Osteocyte (in vitro differentiated cells): ENCODE data around the gene ROR2. TPM values are rescaled to one million over a fixed set of nuclear protein-coding genes. Genes with fewer than 3 reads are reported as not detected.
A peak's percentile ranks its signal among the peaks of the same experiment; 100 is the strongest.

Source experiments
- DNase-seq: peaks from one replicate; pipeline ENCODE4 v3.0.0; 2021; ENCODE audit warnings: mixed read lengths; ENCODE audit not compliant: unreplicated experiment; ENCODE audit errors: extremely low spot score
- H3K27ac Mint-ChIP-seq: one replicate; pipeline ENCODE4 v1.8.0; 2021; ENCODE audit warnings: mild to moderate bottlenecking, mixed read lengths; ENCODE audit not compliant: unreplicated experiment
- H3K27me3 Mint-ChIP-seq: one replicate; pipeline ENCODE4 v1.8.0; 2021; ENCODE audit warnings: mixed read lengths; ENCODE audit not compliant: unreplicated experiment
- H3K36me3 Mint-ChIP-seq: one replicate; pipeline ENCODE4 v1.8.0; 2021; ENCODE audit warnings: mixed read lengths; ENCODE audit not compliant: unreplicated experiment
- H3K4me1 Mint-ChIP-seq: one replicate; pipeline ENCODE4 v1.8.0; 2021; ENCODE audit warnings: mixed read lengths; ENCODE audit not compliant: unreplicated experiment
- H3K4me3 Mint-ChIP-seq: one replicate; pipeline ENCODE4 v1.8.0; 2021; ENCODE audit warnings: mild to moderate bottlenecking, moderate library complexity, mixed read lengths; ENCODE audit not compliant: unreplicated experiment
- H3K9me3 Mint-ChIP-seq: one replicate; pipeline ENCODE4 v1.8.0; 2021; ENCODE audit warnings: mixed read lengths; ENCODE audit not compliant: unreplicated experiment
- CTCF ChIP-seq: fragments of 200-600 bp; sonication (generic); IDR thresholded peaks from 2 replicates; pipeline ENCODE4 v1.5.0; 2021; ENCODE audit warnings: antibody characterized with exemption, mild to moderate bottlenecking, moderate library complexity
- total RNA-seq: library from RNA; stranded (reverse); gene quantifications from 2 replicates; pipeline ENCODE4 v1.2.1, GENCODE V29; 2021

ROR2 gene
- total RNA-seq, 1 donor from 2014 or later, result 48.2 TPM

DNA sequence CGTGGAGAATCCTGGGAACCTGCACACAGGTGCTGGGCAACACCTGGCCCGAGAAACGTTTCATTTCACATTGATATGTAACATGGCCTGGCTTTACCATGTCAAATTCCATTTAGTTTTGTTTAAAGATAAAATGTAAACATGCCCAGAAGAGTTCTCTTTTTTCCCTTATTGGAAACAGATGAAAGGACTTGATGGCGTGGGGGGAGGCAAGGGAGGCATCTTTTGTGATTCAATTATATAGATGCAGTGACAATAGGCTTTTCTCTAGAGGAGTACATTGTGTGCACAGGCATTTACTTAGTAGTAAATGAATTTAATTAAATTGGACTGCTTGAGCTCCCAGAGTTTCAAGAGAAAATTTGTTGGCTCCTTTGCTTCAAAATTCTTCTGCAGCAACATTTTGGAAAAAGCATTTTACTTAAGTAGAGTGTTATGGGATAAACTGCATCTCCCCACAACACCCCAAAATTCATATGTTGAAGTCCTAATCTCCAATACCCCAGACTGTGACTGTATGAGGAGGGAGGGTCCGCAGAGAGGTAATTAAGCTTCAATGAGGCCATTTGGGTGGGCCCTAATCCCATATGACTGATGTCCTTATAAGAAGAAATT is 272.1 kb downstream of the ROR2 start:
- Mint-ChIP-seq H3K36me3 (no peaks in the 10 kb centered on the region), H3K4me1 (peaks cover 19% of the 10 kb centered on the region), H3K9me3 (peaks cover 9% of the 10 kb centered on the region), H3K27me3 (peaks cover 16% of the 10 kb centered on the region), H3K4me3 (no peak overlapping the region), H3K27ac (no peak overlapping the region)
- no peak for DNase-seq
- no peak for TF ChIP-seq CTCF

DNA sequence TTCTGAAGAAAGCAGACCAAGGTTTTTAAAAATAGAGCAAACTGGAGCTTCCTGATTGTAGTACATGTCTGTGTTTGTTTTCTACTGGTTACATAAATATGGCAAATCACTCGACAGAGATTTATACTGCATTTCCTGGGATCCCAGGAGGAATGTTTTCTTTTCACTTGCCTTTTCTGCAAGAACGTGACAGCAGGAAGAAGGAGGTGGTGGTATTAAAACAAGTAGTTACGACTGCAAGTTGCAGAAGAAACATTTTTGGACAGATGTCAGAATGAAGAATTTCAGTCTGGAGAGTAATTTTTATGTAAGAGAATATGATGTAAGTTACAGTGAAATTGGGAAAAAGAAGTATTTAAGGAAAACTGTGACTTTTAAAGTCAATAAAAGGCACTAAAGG is 272.7 kb downstream of the ROR2 start:
- no peaks in the 10 kb centered on the region for H3K36me3 Mint-ChIP-seq
- H3K27ac Mint-ChIP-seq, result peak overlapping the region; percentile 32

GRCh38 chr9:91676046-91676445 is 274.0 kb downstream of the ROR2 start:
- no peak for DNase-seq
- Mint-ChIP-seq H3K9me3 (peaks cover 21% of the 10 kb centered on the region), H3K36me3 (peaks cover 2% of the 10 kb centered on the region), H3K4me1 (peaks cover 13% of the 10 kb centered on the region), H3K4me3 (no peak overlapping the region), H3K27me3 (peaks cover 32% of the 10 kb centered on the region), H3K27ac (no peak overlapping the region)
- TF ChIP-seq CTCF, result no peak

More for the DNA sequence above, 272.7 kb downstream of the ROR2 start:
- Mint-ChIP-seq H3K27me3 (peaks cover 20% of the 10 kb centered on the region), H3K4me1 (peaks cover 16% of the 10 kb centered on the region), H3K9me3 (peaks cover 12% of the 10 kb centered on the region), H3K4me3 (no peak overlapping the region)
- no peak for TF ChIP-seq CTCF
- no peak for DNase-seq

DNA sequence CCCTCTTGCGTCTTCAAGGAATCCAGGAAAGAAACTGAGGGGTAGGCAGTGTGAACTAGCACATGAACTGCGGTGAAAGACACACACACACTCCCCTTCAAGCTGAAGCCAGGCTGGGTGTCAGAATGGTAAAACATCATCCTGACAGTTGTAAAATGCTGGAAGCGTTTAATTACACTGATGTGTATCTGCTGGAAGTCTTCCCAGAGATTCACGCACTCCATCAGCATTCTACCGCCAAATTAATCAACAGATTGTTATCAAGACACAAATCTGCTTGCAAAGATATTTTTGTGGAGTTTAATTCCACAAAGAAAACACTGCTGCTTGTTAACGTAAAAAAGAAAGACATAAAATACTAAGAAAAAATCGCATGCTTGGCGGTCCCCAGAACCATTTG is 285.4 kb downstream of the ROR2 start:
- no peaks in the 10 kb centered on the region for H3K9me3 Mint-ChIP-seq
- H3K4me1 Mint-ChIP-seq, result no peaks in the 10 kb centered on the region
- H3K36me3 Mint-ChIP-seq, result no peaks in the 10 kb centered on the region
- TF ChIP-seq CTCF, result no peak
- H3K4me3 Mint-ChIP-seq, result no peak overlapping the region
- DNase-seq, result no peak
- H3K27ac Mint-ChIP-seq, result no peak overlapping the region
- H3K27me3 Mint-ChIP-seq, result peaks cover 19% of the 10 kb centered on the region

DNA sequence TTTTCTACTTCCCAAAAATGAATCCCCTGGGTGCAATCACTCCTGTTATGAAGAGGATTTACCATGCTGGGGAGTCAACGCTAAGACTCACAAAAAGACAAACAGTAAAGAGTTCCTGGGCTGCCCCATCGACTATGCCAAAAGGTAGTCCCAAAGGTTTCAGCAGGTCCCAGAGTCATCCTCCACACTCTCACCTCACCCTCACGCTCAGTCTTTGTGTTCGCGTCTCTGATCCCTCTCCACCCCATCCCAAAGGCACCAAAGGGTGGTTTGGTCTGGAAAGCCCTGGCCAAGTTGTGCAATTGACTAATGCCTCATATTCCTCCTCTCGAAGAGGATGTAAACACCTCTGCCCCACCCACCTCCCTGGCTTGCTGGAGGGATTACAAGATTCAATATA is 286.2 kb downstream of the ROR2 start:
- Mint-ChIP-seq H3K27ac (no peak overlapping the region), H3K9me3 (no peaks in the 10 kb centered on the region), H3K4me3 (no peak overlapping the region), H3K36me3 (no peaks in the 10 kb centered on the region), H3K4me1 (no peaks in the 10 kb centered on the region), H3K27me3 (peaks cover 19% of the 10 kb centered on the region)
- no peak for DNase-seq
- no peak for TF ChIP-seq CTCF
